HG02973 (cell line): ENCODE data around the gene CPSF3.

Experiments
- ATAC-seq: cut with Tn5 transposase; IDR thresholded peaks from one replicate; pipeline ENCODE4 v1.9.1; 2021; ENCODE audit warnings: moderate library complexity; ENCODE audit not compliant: unreplicated experiment

Gene CPSF3

GRCh38 chr2:9423100-9423921 lies at the start of gene CPSF3, which contains the start of gene ITGB1BP1:
Gene CPSF3, plus strand, starts transcription at chr2:9423654. Its CDS starts 120 bp downstream, at chr2:9423774.
Gene ITGB1BP1, minus strand, starts transcription at chr2:9423528. Its CDS starts 4,831 bp downstream, at chr2:9418697.
- peak; percentile 85 for ATAC-seq

- ATAC-seq = no peak
Observed at GRCh38 chr2:9374071-9374730, 49.3 kb upstream of the CPSF3 start.

- no peak for ATAC-seq
Observed at GRCh38 chr2:9375857-9376428, 47.5 kb upstream of the CPSF3 start.

- no peak for ATAC-seq
Observed at GRCh38 chr2:9377461-9378097, 45.9 kb upstream of the CPSF3 start.

GRCh38 chr2:9378433-9379390 lies 44.7 kb upstream of the CPSF3 start:
- ATAC-seq = no peak

- ATAC-seq = no peak
Observed at GRCh38 chr2:9379391-9379755, 44.1 kb upstream of the CPSF3 start.

GRCh38 chr2:9380702-9381628 lies 42.5 kb upstream of the CPSF3 start:
- no peak for ATAC-seq

- no peak for ATAC-seq
Observed at GRCh38 chr2:9382604-9383235, 40.7 kb upstream of the CPSF3 start.

GRCh38 chr2:9384521-9384920 lies 38.9 kb upstream of the CPSF3 start:
- no peak for ATAC-seq

GRCh38 chr2:9385841-9386240 lies 37.6 kb upstream of the CPSF3 start:
- no peak for ATAC-seq

- ATAC-seq = no peak
Observed at GRCh38 chr2:9388199-9388681, 35.2 kb upstream of the CPSF3 start.

- no peak for ATAC-seq
Observed at GRCh38 chr2:9388950-9389911, 34.2 kb upstream of the CPSF3 start.

GRCh38 chr2:9390151-9390850 lies 33.2 kb upstream of the CPSF3 start:
- ATAC-seq = no peak

GRCh38 chr2:9390991-9391390 lies 32.5 kb upstream of the CPSF3 start:
- ATAC-seq = no peak

- ATAC-seq = no peak
Observed at GRCh38 chr2:9391961-9392720, 31.3 kb upstream of the CPSF3 start.
